H1 (cell line): ENCODE results near the gene SPRYD3.

ENCODE experiments used
- ATF3 ChIP-seq: IDR thresholded peaks from 2 replicates; pipeline ENCODE4 v1.6.1; 2011; ENCODE audit warnings: low read depth, mild to moderate bottlenecking, low read length; ENCODE audit not compliant: insufficient read depth
- BRCA1 ChIP-seq: IDR thresholded peaks from 2 replicates; pipeline ENCODE4 v1.6.1; 2012; ENCODE audit warnings: low read depth, low read length, improper control_type of control experiment
- CTCF ChIP-seq, 3 experiments: IDR thresholded peaks; 1 replicate in 2 of 3; 2 replicates in 1 of 3; pipeline versions ENCODE4 v1.5.1 to v1.6.1; 2011; ENCODE audit warnings: low read length in 3 of 3, mild to moderate bottlenecking in 3 of 3, inconsistent platforms in 2 of 3, low read depth in 1 of 3, moderate library complexity in 1 of 3; ENCODE audit not compliant: insufficient read depth in 1 of 3; ENCODE audit errors: control extremely low read depth in 1 of 3
- E2F6 ChIP-seq: IDR thresholded peaks from 2 replicates; pipeline ENCODE4 v1.6.1; 2012; ENCODE audit warnings: inconsistent platforms
- EP300 ChIP-seq, 2 experiments: IDR thresholded peaks; 1 replicate in 1 of 2; 2 replicates in 1 of 2; pipeline ENCODE4 v1.6.1; 2011 to 2012; ENCODE audit warnings: low read depth in 2 of 2, low read length in 2 of 2, mild to moderate bottlenecking in 2 of 2, borderline replicate concordance in 1 of 2, inconsistent platforms in 1 of 2, moderate library complexity in 1 of 2
- MAX ChIP-seq: IDR thresholded peaks from 2 replicates; pipeline ENCODE4 v1.6.1; 2012; ENCODE audit warnings: inconsistent platforms
- POLR2AphosphoS5 ChIP-seq: IDR thresholded peaks from 2 replicates; pipeline ENCODE4 v1.6.1; 2011; ENCODE audit warnings: low read depth, low read length
- SUZ12 ChIP-seq: fragments of 200-600 bp; sonication (generic); IDR thresholded peaks from 2 replicates; pipeline ENCODE4 v1.6.1; 2012; ENCODE audit warnings: mild to moderate bottlenecking, inconsistent platforms, low read length, moderate library complexity, mixed read lengths
- TAF1 ChIP-seq: IDR thresholded peaks from 2 replicates; pipeline ENCODE4 v1.6.1; 2011; ENCODE audit warnings: mild to moderate bottlenecking, low read depth, low read length
- ZNF274 ChIP-seq: IDR thresholded peaks from 2 replicates; pipeline ENCODE4 v1.7.0; 2012; ENCODE audit warnings: low read length, borderline replicate concordance; ENCODE audit errors: extremely low read depth

GRCh38 chr12:53048780-53049401 is 30.3 kb downstream of the SPRYD3 start:
- no peak for TF ChIP-seq ATF3
- no peak for TF ChIP-seq MAX
- TF ChIP-seq ZNF274 = no peak
- TF ChIP-seq BRCA1 = no peak
- TF ChIP-seq EP300 (IDR thresholded peaks at IDR 0.05; ENCODE audit: borderline replicate concordance in 1 of 2, low read depth in 2 of 2, low read length in 2 of 2) = no peak
- TF ChIP-seq CTCF (IDR thresholded peaks at IDR 0.05; ENCODE audit: control extremely low read depth in 1 of 3, insufficient read depth in 1 of 3, low read depth in 1 of 3, low read length in 3 of 3) = no peak
- TF ChIP-seq POLR2AphosphoS5 = no peak
- no peak for TF ChIP-seq TAF1
- no peak for TF ChIP-seq SUZ12
- TF ChIP-seq E2F6 = no peak
